Ovary (tissue), 3 donors: ENCODE measurements around the gene MED12.

ENCODE experiments used
- CTCF ChIP-seq, 3 donors: fragments of 450-650 bp in 2 of 3; fragments of 200-600 bp in 1 of 3; IDR thresholded peaks; one replicate each; pipeline versions ENCODE4 v1.5.1 to v1.8.0; 2016 to 2022; ENCODE audit warnings: antibody characterized with exemption in 3 of 3, mild to moderate bottlenecking in 1 of 3
- EP300 ChIP-seq: sonication (generic); formaldehyde crosslinking; IDR thresholded peaks from one replicate; pipeline ENCODE4 v1.6.1; 2017; ENCODE audit warnings: antibody characterized with exemption
- POLR2A ChIP-seq: fragments of 450-650 bp; IDR thresholded peaks from one replicate; pipeline ENCODE4 v1.6.1; 2017; ENCODE audit warnings: antibody characterized with exemption, mild to moderate bottlenecking, moderate library complexity
- donor health status: DM: no; HTN: no; CAD: no.

- TF ChIP-seq CTCF (IDR thresholded peaks at IDR 0.05) (no peak), POLR2A (peak; percentile 78), EP300 (no peak)
Observed at GRCh38 chrX:71181910-71182799, 63.8 kb downstream of the MED12 start.
